H1 (cell line): Measurements from ENCODE around the gene TM9SF1. TPM values are rescaled to one million over a fixed set of nuclear protein-coding genes. Genes with fewer than 3 reads are reported as not detected.
A peak's percentile ranks its signal among the peaks of the same experiment; 100 is the strongest.

ENCODE experiments used
- BCL11A ChIP-seq, 2 experiments: IDR thresholded peaks; one replicate each; pipeline ENCODE4 v1.6.1; 2011; ENCODE audit warnings: low read depth in 2 of 2, low read length in 2 of 2, mild to moderate bottlenecking in 2 of 2
- CHD1 ChIP-seq: IDR thresholded peaks from 2 replicates; pipeline ENCODE4 v1.6.1; 2012; ENCODE audit warnings: low read depth, low read length, improper control_type of control experiment
- CHD2 ChIP-seq: IDR thresholded peaks from 2 replicates; pipeline ENCODE4 v1.6.1; 2012; ENCODE audit warnings: low read length, improper control_type of control experiment
- CREB1 ChIP-seq: IDR thresholded peaks from 2 replicates; pipeline ENCODE4 v1.6.1; 2012; ENCODE audit warnings: inconsistent platforms
- EP300 ChIP-seq, 2 experiments: IDR thresholded peaks; 1 replicate in 1 of 2; 2 replicates in 1 of 2; pipeline ENCODE4 v1.6.1; 2011 to 2012; ENCODE audit warnings: low read depth in 2 of 2, low read length in 2 of 2, mild to moderate bottlenecking in 2 of 2, borderline replicate concordance in 1 of 2, inconsistent platforms in 1 of 2, moderate library complexity in 1 of 2
- EZH2 ChIP-seq: fragments of 200-600 bp; sonication (generic); IDR thresholded peaks from 2 replicates; pipeline ENCODE4 v1.7.1; 2012; ENCODE audit warnings: low read depth, mild to moderate bottlenecking, moderate library complexity, low read length, inconsistent platforms; ENCODE audit not compliant: severe bottlenecking
- HDAC6 ChIP-seq: IDR thresholded peaks from one replicate; pipeline ENCODE4 v1.7.1; 2012; ENCODE audit warnings: low read depth, mild to moderate bottlenecking, inconsistent platforms, low read length, moderate library complexity
- JUND ChIP-seq: IDR thresholded peaks from 2 replicates; pipeline ENCODE4 v1.6.1; 2011; ENCODE audit warnings: mild to moderate bottlenecking, improper control_type of control experiment, low read length
- PHF8 ChIP-seq: fragments of 200-600 bp; sonication (generic); conservative IDR thresholded peaks from 2 replicates; pipeline ENCODE4 v1.7.1; 2012; ENCODE audit warnings: low read depth, mild to moderate bottlenecking, inconsistent platforms, low read length, moderate library complexity
- POU5F1 ChIP-seq: IDR thresholded peaks from 2 replicates; pipeline ENCODE4 v1.6.1; 2011; ENCODE audit warnings: low read depth, mild to moderate bottlenecking, low read length, moderate library complexity
- RAD21 ChIP-seq, 2 experiments: IDR thresholded peaks in 1 of 2; conservative IDR thresholded peaks in 1 of 2; 2 replicates each; pipeline ENCODE4 v1.6.1; 2011; ENCODE audit warnings: low read depth in 2 of 2, low read length in 2 of 2, improper control_type of control experiment in 1 of 2, inconsistent platforms in 1 of 2, mild to moderate bottlenecking in 1 of 2, moderate library complexity in 1 of 2
- SAP30 ChIP-seq: fragments of 300-600 bp; sonication (generic); IDR thresholded peaks from 2 replicates; pipeline ENCODE4 v1.7.1; 2012; ENCODE audit warnings: low read length, moderate library complexity, mild to moderate bottlenecking, inconsistent platforms; ENCODE audit not compliant: insufficient read depth, insufficient replicate concordance
- TAF1 ChIP-seq: IDR thresholded peaks from 2 replicates; pipeline ENCODE4 v1.6.1; 2011; ENCODE audit warnings: mild to moderate bottlenecking, low read depth, low read length
- TBP ChIP-seq: IDR thresholded peaks from 2 replicates; pipeline ENCODE4 v1.6.1; 2011; ENCODE audit warnings: low read depth, low read length, improper control_type of control experiment
- TEAD4 ChIP-seq: IDR thresholded peaks from 2 replicates; pipeline ENCODE4 v1.6.1; 2012; ENCODE audit warnings: low read depth, low read length, inconsistent platforms, mixed read lengths
- ZNF274 ChIP-seq: IDR thresholded peaks from 2 replicates; pipeline ENCODE4 v1.7.0; 2012; ENCODE audit warnings: low read length, borderline replicate concordance; ENCODE audit errors: extremely low read depth
- polyA plus RNA-seq, 7 experiments: library from polyadenylated mRNA; depleted of rRNA in 3 of 7; stranded (reverse) in 5 of 7; unstranded in 2 of 7; fragments of >200 nt in 5 of 7; fragments of 200-250 nt in 2 of 7; gene quantifications; 1 replicate in 5 of 7; 2 replicates in 1 of 7; 4 replicates in 1 of 7; pipeline versions ENCODE4 v1.2.1 to v1.2.3, GENCODE V29; 2011 to 2013; ENCODE audit warnings: missing spikeins in 2 of 7, mixed read lengths in 2 of 7
- total RNA-seq: library from RNA; stranded (reverse); fragmentation: NEBNext Ultra II Directional; extraction: Animal tissue kit (Norgen Biotek cat#: 25700); gene quantifications from 2 replicates; pipeline ENCODE4 v1.2.1, GENCODE V29; 2021
- TF ChIP-seq, protein P1 (sequence below): IDR thresholded peaks from 2 replicates; pipeline ENCODE4 v1.6.1; 2012; ENCODE audit warnings: inconsistent platforms
- TF ChIP-seq, protein P2 (sequence below): IDR thresholded peaks from 2 replicates; pipeline ENCODE4 v1.6.1; 2011; ENCODE audit warnings: low read length, improper control_type of control experiment
- TF ChIP-seq, protein P3 (sequence below), 3 experiments: IDR thresholded peaks; 1 replicate in 2 of 3; 2 replicates in 1 of 3; pipeline versions ENCODE4 v1.5.1 to v1.6.1; 2011; ENCODE audit warnings: low read length in 3 of 3, mild to moderate bottlenecking in 3 of 3, inconsistent platforms in 2 of 3, low read depth in 1 of 3, moderate library complexity in 1 of 3; ENCODE audit not compliant: insufficient read depth in 1 of 3; ENCODE audit errors: control extremely low read depth in 1 of 3

TM9SF1 gene
- total and polyA plus RNA-seq, 2 of the 8 experiments (the other 6 are each of a cell fraction or from before 2014, with no cell fraction given), result 22.2 to 29.2 TPM

DNA sequence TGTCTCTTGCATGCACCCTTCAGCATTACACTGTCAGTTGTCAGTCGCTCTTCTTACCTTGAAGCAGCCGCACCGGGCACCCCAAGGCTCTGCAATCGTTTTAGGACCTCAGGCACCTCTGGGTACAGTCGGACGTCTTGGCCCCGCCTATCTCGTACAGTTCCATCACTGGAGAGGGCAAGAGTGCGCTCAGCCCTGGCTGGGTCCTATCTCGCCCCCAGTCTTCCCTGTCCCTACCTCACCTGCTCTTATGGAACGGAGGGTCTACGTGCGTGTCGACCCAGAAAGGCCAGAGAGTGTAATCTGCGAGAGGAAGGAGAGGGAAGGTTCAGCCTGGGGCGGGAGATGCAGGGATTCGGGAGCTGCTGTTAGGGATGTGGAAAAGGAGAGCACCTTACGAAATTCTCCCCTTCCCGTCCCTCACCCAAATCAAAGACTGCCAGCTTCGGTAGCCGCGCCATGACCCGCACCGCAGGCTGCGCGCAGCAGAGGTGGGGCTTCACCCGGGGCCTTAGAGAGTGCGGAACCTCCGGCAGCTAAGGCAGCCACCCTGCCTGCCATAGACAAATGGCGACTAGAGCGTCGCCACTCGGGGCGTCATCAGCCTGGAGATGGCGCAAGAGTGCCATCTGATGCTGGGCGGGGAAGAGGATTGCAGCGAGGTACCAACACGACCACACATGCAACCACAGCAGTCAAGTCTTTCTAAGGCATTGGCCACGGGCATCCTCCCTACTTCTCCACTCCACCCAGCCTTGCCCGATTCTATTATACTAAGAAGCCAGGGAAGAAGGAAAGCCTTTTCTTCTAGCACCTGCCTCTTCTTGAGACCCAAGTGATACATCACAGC lies 20.5 kb upstream of the TM9SF1 start, which contains the start of gene MDP1 (continued):
- peak; percentile 84 for TF ChIP-seq PHF8
- peak; percentile 65 to 73 for TF ChIP-seq RAD21 (IDR thresholded peaks at IDR 0.05 in 1 of 2, conservative IDR thresholded peaks at IDR 0.05 in 1 of 2; ENCODE audit: low read depth in 2 of 2, low read length in 2 of 2)
- no peak for TF ChIP-seq POU5F1
- TF ChIP-seq EP300 (IDR thresholded peaks at IDR 0.05; ENCODE audit: borderline replicate concordance in 1 of 2, low read depth in 2 of 2, low read length in 2 of 2), result no peak
- TF ChIP-seq EZH2, result no peak
- peak; percentile 96 for TF ChIP-seq CREB1
- TF ChIP-seq, protein P1, sequence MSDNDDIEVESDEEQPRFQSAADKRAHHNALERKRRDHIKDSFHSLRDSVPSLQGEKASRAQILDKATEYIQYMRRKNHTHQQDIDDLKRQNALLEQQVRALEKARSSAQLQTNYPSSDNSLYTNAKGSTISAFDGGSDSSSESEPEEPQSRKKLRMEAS, result peak; percentile 72; the same call in 1 of the 2 replicates
- no peak for TF ChIP-seq BCL11A (IDR thresholded peaks at IDR 0.05; ENCODE audit: low read depth in 2 of 2, low read length in 2 of 2)
- TF ChIP-seq HDAC6, result no peak
- TF ChIP-seq CHD1, result no peak
- peak; percentile 94 for TF ChIP-seq TAF1
- TF ChIP-seq, protein P2, sequence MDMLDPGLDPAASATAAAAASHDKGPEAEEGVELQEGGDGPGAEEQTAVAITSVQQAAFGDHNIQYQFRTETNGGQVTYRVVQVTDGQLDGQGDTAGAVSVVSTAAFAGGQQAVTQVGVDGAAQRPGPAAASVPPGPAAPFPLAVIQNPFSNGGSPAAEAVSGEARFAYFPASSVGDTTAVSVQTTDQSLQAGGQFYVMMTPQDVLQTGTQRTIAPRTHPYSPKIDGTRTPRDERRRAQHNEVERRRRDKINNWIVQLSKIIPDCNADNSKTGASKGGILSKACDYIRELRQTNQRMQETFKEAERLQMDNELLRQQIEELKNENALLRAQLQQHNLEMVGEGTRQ, result no peak; the same call in 1 of the 2 replicates
- TF ChIP-seq TEAD4, result no peak
- TF ChIP-seq, protein P3, sequence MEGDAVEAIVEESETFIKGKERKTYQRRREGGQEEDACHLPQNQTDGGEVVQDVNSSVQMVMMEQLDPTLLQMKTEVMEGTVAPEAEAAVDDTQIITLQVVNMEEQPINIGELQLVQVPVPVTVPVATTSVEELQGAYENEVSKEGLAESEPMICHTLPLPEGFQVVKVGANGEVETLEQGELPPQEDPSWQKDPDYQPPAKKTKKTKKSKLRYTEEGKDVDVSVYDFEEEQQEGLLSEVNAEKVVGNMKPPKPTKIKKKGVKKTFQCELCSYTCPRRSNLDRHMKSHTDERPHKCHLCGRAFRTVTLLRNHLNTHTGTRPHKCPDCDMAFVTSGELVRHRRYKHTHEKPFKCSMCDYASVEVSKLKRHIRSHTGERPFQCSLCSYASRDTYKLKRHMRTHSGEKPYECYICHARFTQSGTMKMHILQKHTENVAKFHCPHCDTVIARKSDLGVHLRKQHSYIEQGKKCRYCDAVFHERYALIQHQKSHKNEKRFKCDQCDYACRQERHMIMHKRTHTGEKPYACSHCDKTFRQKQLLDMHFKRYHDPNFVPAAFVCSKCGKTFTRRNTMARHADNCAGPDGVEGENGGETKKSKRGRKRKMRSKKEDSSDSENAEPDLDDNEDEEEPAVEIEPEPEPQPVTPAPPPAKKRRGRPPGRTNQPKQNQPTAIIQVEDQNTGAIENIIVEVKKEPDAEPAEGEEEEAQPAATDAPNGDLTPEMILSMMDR (IDR thresholded peaks at IDR 0.05; ENCODE audit: control extremely low read depth in 1 of 3, insufficient read depth in 1 of 3, low read depth in 1 of 3, low read length in 3 of 3), result peak; percentile 77 to 95 (median 92)
- TF ChIP-seq CHD2, result peak; percentile 48; the same call in 1 of the 2 replicates
- peak; percentile 88 for TF ChIP-seq TBP
- TF ChIP-seq SAP30, result no peak
- TF ChIP-seq JUND, result peak; percentile 61
- TF ChIP-seq ZNF274, result no peak
